ENCODE data around the gene SBNO2. TPM values are rescaled to one million over a fixed set of nuclear protein-coding genes. Genes with fewer than 3 reads are reported as not detected.

Gene SBNO2, protein sequence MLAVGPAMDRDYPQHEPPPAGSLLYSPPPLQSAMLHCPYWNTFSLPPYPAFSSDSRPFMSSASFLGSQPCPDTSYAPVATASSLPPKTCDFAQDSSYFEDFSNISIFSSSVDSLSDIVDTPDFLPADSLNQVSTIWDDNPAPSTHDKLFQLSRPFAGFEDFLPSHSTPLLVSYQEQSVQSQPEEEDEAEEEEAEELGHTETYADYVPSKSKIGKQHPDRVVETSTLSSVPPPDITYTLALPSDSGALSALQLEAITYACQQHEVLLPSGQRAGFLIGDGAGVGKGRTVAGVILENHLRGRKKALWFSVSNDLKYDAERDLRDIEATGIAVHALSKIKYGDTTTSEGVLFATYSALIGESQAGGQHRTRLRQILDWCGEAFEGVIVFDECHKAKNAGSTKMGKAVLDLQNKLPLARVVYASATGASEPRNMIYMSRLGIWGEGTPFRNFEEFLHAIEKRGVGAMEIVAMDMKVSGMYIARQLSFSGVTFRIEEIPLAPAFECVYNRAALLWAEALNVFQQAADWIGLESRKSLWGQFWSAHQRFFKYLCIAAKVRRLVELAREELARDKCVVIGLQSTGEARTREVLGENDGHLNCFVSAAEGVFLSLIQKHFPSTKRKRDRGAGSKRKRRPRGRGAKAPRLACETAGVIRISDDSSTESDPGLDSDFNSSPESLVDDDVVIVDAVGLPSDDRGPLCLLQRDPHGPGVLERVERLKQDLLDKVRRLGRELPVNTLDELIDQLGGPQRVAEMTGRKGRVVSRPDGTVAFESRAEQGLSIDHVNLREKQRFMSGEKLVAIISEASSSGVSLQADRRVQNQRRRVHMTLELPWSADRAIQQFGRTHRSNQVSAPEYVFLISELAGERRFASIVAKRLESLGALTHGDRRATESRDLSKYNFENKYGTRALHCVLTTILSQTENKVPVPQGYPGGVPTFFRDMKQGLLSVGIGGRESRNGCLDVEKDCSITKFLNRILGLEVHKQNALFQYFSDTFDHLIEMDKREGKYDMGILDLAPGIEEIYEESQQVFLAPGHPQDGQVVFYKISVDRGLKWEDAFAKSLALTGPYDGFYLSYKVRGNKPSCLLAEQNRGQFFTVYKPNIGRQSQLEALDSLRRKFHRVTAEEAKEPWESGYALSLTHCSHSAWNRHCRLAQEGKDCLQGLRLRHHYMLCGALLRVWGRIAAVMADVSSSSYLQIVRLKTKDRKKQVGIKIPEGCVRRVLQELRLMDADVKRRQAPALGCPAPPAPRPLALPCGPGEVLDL (N-terminal part only)
- 71.2 and 86.9 TPM in 2 replicates for total RNA-seq

DNA sequence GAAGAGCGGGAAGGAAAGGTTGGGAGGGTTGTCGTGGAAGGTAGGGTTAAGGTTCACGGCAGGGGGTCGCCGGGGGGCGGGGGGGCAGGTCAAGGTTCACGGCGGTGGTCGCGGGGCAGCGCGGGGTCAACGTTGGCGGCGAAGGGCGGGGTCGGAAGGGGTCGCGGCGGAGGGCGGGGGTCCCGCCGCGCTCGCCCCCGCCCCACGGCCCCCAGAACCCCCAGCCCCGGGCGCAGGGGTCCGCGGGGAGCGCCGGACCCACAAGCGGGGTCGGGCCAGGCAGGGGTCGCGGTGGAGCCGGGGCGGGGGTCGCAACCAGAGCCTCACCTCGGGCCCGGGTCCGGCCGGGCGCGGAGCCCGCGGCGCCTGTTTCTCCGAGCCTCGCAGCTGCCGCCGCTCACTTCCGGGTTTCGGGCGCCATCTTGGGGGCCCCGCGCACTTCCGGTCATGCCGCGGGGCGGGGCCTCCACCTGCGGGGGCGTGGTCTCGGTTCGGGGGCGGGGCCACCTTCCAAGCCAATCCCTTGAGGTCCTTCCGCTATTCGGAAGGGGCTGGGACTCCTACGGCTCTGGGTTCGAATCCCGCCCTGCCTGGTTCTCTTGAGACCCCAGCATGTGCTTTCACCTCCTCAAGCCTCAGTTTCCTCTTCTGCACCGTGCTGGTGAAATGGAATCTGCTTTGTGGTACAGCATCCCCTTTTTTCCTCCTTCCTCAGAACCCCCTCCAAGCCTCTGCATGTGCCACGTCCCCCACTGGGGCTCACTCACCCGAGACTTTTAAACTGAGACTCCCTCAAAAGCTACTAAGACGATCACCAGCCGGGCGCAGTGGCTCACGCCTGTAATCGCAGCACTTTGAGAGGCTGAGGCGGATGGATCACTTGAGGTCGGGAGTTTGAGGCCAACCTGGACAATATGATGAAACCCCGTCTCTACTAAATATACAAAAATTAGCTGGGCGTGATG lies at the start of gene SBNO2:
SBNO2 (minus strand) TSS at position 424 of the 965 bp plus-strand sequence. CDS start 19,992 bp downstream, outside the sequence.

GRCh38 chr19:1205114-1206099 lies 31.3 kb upstream of the SBNO2 start, which contains the start of gene STK11:
Gene STK11, plus strand, starts transcription at chr19:1205778. Its CDS starts 1,136 bp downstream, at chr19:1206914.

GRCh38 chr19:1103708-1104310 lies 70.3 kb downstream of the SBNO2 start, which contains the start of gene GPX4:
Gene GPX4, plus strand, starts transcription at chr19:1103994. Its CDS starts 50 bp downstream, at chr19:1104044.

DNA sequence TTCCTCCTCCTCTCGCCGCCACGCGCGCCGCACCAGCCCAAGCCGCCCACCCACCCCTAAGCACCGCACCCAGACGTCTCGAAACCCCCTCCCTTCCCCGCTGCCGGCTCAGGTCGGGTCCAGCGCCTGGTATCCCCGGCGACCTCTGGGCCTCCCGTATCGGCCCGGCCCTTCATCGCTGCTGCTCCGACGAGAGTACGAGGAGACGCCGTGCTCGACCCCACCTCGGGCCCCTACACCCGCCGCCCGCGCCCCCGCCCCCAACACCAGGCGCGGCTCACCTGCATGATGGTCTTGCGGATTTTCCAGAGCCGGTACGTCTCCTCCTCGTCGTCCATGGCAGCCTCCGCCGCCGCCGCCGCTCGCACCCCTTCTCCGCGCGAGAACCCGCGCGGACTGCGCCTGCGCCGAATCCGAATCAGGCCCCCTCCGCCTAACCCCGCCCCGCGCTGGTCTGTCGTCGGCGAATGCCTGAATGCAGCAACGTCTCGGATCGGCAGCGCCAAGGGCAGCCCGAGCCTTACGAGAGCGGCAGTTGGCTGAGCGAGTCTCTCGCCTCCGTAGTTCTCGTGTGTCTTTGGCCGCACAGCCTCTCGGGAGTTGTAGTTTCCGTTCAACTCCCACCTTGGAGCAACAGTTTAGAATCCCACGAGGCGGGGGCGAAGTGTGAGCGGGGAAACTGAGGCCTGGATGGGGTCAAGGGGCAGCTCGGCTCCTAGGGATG lies 78.9 kb downstream of the SBNO2 start, which contains the start of gene POLR2E:
POLR2E (minus strand) TSS at position 398 of the 724 bp plus-strand sequence; CDS start at position 338, 60 bp downstream.

GRCh38 chr19:1066748-1067340 lies 107.2 kb downstream of the SBNO2 start, which contains the start of gene ARHGAP45:
Gene ARHGAP45, plus strand, starts transcription at chr19:1067167. Its CDS starts 239 bp downstream, at chr19:1067406.

Other genes starting within 250 kb of the SBNO2 start
- gene ARID3A, start 248.2 kb downstream of the SBNO2 start, total RNA-seq: 5.6 and 7.1 TPM in 2 replicates
- 27.6 and 41.2 TPM in 2 replicates for gene WDR18, start 189.9 kb downstream of the SBNO2 start, total RNA-seq
- 0.13 and 0.65 TPM in 2 replicates for gene GRIN3B, start 173.8 kb downstream of the SBNO2 start, total RNA-seq
- 47.1 and 52.4 TPM in 2 replicates for gene TMEM259, start 153.1 kb downstream of the SBNO2 start, total RNA-seq
- not detected in 2 replicates for gene RNU6-2, start 152.7 kb downstream of the SBNO2 start, total RNA-seq
- 240 and 261 TPM in 2 replicates for gene CNN2, start 147.7 kb downstream of the SBNO2 start, total RNA-seq
- gene ABCA7, start 134.2 kb downstream of the SBNO2 start, total RNA-seq: 4.7 and 5.6 TPM in 2 replicates
- gene ARHGAP45, start 107.1 kb downstream of the SBNO2 start, total RNA-seq: 0.32 and 0.39 TPM in 2 replicates
- gene POLR2E, start 78.9 kb downstream of the SBNO2 start, total RNA-seq: 77.0 and 86.9 TPM in 2 replicates
- gene GPX4, start 70.3 kb downstream of the SBNO2 start, total RNA-seq: 451 and 456 TPM in 2 replicates
- 65.6 and 69.0 TPM in 2 replicates for gene STK11, start 31.5 kb upstream of the SBNO2 start, total RNA-seq
- 2.0 and 3.6 TPM in 2 replicates for gene CBARP, start 63.7 kb upstream of the SBNO2 start, total RNA-seq
- 11.0 and 14.5 TPM in 2 replicates for gene ATP5F1D, start 67.5 kb upstream of the SBNO2 start, total RNA-seq
- 16.9 and 18.4 TPM in 2 replicates for gene MIDN, start 74.3 kb upstream of the SBNO2 start, total RNA-seq
- 322 and 371 TPM in 2 replicates for gene CIRBP, start 95.1 kb upstream of the SBNO2 start, total RNA-seq
- gene FAM174C, start 101.3 kb upstream of the SBNO2 start, total RNA-seq: 16.3 and 17.4 TPM in 2 replicates
- gene EFNA2, start 111.6 kb upstream of the SBNO2 start, total RNA-seq: not detected in 2 replicates
- 27.6 and 37.4 TPM in 2 replicates for gene NDUFS7, start 209.6 kb upstream of the SBNO2 start, total RNA-seq
- gene GAMT, start 227.3 kb upstream of the SBNO2 start, total RNA-seq: 24.9 and 25.1 TPM in 2 replicates
- gene DAZAP1, start 233.3 kb upstream of the SBNO2 start, total RNA-seq: 43.3 and 44.7 TPM in 2 replicates

Data from articular chondrocyte of knee joint (primary cell).